HG02678 (cell line): Measurements from ENCODE around the gene TRIOBP.
A peak's percentile ranks its signal among the peaks of the same experiment; 100 is the strongest.

Experiments
- ATAC-seq: cut with Tn5 transposase; IDR thresholded peaks from one replicate; pipeline ENCODE4 v1.9.1; 2021; ENCODE audit warnings: mild to moderate bottlenecking, moderate library complexity; ENCODE audit not compliant: unreplicated experiment

Gene TRIOBP

DNA sequence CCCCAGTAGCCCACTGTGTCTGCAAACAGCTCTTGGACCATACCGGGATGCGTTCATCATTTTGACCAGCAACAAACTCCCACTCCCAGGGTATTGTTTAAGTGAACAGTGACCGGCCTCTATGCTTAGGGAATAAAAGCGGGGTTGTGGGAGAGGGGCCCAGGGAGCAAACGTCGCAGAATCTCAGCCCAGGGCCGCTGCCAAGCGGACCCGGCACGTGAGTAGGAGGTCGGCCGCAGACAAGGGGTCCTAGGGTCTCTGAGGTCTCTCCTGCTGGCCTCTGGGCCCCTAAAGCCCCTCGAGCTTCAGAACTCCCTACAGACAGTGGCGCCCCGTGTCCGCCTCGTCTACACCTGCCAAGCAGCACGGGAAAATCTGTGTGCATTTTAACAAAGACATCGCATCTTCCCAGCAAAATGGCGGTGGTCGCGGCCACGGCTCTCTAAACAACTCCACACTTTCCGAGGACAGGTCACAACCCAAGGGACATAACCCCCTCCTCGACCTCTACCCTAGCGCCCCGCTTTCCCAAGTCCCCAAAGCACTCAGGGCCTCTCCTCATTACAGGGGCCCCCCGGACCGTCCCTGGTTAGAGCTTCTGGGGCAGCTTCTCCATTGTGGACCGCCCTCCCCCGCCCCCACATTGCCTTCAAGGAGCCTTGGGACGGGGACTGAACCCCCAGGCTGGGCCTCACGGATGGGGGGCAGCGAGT, 106.9 kb downstream of the TRIOBP start:
- ATAC-seq = no peak

- no peak for ATAC-seq
Measured at GRCh38 chr22:37804352-37804880, 107.6 kb downstream of the TRIOBP start.

- ATAC-seq = no peak
Measured at GRCh38 chr22:37804881-37805809, 108.3 kb downstream of the TRIOBP start.

DNA sequence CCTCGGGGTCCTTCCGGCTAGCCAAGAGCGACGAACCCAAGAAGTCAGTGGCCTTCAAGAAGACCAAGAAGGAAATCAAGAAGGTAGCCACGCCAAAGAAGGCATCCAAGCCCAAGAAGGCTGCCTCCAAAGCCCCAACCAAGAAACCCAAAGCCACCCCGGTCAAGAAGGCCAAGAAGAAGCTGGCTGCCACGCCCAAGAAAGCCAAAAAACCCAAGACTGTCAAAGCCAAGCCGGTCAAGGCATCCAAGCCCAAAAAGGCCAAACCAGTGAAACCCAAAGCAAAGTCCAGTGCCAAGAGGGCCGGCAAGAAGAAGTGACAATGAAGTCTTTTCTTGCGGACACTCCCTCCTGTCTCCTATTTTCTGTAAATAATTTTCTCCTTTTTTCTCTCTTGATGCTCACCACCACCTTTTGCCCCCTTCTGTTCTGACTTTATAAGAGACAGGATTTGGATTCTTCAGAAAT, 109.0 kb downstream of the TRIOBP start:
- ATAC-seq = no peak

DNA sequence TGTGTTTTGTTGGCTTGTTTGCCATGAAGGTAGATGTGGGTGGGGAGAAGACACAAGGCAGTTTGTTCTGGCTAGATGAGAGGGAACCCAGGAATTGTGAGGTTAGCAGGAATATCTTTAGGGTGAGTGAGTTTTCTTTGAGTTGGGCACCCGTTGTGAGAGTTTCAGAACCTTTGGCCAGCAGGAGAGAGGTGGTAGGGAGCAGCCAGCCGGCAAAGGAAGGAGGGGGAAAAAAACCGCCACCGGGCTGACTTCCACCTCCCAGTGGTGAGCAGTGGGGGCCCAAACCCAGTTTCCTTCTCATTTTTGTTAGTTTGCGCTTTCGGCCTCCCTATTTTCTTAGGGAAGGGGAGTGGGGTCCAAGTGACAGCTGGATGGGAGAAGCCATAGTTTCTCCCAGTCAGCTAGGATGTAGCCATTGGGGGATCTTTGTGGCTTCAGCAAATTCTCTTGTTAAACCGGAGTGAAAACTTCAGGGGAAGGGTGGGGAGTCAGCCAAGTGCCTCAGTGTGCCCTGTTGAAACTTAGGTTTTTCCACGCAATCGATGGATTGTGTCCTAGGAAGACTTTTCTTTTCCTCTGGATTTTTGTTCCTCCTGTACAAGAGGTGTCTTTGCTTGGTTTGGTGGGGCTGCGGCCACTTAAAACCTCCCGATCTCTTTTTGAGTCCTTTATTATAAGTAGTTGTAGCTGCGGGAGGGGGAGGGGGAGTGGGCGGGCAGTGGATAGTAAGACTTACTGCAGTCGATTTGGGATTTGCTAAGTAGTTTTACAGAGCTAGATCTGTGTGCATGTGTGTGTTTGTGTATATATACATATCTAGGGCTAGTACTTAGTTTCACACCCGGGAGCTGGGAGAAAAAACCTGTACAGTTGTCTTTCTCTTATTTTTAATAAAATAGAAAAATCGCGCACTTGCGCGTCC, 109.8 kb downstream of the TRIOBP start:
- no peak for ATAC-seq

GRCh38 chr22:37807410-37808293, 110.8 kb downstream of the TRIOBP start, which contains the start of gene GCAT:
Gene GCAT (plus strand): TSS chr22:37807934. CDS start chr22:37807968, 34 bp downstream.
- peak; percentile 91 for ATAC-seq

GRCh38 chr22:37808294-37808657, 111.4 kb downstream of the TRIOBP start:
- ATAC-seq = no peak

DNA sequence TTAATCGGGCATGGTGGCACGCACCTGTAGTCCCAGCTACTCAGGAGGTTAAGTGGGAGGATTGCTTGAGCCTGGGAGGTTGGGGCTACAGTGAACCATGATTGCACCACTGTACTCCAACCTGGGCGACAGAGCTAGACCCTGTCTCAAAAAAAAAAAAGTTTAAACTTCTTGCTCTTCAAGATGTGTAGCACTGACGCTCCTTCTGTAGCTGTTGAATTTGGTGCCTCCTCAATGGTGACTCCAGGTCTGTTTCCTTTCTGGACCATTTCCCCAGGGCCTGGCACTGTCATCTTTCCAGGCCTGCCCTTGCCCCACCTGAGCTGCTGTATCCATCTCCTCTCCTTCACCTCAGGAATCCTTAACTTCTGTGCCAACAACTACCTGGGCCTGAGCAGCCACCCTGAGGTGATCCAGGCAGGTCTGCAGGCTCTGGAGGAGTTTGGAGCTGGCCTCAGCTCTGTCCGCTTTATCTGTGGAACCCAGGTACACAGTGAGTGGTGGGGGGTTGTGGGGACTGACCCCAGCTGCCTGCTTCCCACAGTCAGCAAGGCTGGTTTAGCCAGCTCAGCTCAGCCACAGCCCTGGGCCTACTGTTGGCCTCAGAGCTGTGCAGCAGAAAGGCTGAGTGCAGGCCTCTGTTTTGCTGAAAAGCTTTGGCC, 113.0 kb downstream of the TRIOBP start:
- ATAC-seq = no peak

- ATAC-seq = no peak
Measured at GRCh38 chr22:37811867-37812266, 115.0 kb downstream of the TRIOBP start.

- ATAC-seq = no peak
Measured at GRCh38 chr22:37812869-37813678, 116.2 kb downstream of the TRIOBP start.

DNA sequence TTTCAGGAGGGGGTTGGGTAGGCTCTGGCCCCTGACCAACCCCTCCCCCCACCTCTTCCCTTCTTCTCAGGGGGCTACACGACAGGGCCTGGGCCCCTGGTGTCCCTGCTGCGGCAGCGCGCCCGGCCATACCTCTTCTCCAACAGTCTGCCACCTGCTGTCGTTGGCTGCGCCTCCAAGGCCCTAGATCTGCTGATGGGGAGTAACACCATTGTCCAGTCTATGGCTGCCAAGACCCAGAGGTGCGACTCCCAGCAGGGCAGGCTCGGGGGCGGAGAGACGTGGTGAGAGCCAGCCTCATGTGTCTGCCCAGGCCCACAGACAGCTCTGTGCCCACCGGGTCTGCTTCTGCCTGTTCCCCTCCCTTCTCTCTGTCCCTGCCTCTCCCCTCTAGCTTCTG, 118.7 kb downstream of the TRIOBP start:
- no peak for ATAC-seq

GRCh38 chr22:37816543-37817180, 119.8 kb downstream of the TRIOBP start:
- no peak for ATAC-seq

GRCh38 chr22:37817705-37818408, 121.0 kb downstream of the TRIOBP start:
- ATAC-seq = no peak

DNA sequence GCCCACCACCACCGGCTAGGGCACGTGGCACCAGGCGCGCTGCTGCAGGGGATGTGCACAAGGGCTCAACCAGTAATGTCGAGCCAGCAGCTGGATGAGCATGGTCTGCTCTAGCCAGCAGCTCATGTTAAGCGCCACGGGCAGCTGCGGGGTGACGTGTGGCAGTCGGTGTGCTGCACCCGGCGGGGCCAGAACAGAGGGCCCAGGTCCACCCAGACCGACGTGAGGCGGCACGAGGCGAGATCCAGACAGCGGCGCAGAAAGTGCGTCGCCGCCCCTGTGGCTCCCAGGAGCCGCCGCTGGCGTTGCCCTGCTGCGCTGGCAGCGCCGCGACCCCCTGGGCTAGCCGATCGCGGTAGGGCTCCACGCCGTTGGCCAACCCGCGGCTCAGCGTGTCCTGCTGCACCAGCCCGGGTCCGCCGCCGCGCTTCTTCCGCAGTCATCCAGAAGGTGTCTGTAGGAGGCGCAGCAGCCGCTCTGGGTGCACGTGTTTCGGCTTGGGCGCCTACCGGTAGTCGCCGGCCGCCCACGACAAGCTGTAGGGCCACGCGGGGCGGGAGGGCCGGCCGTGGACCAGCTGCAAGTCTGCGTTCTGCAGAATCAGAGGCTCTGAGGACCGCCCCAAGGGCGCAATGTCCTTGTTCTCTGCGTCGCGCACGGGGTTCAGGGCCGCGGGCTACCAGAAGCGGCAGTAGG, 121.7 kb downstream of the TRIOBP start:
- no peak for ATAC-seq

DNA sequence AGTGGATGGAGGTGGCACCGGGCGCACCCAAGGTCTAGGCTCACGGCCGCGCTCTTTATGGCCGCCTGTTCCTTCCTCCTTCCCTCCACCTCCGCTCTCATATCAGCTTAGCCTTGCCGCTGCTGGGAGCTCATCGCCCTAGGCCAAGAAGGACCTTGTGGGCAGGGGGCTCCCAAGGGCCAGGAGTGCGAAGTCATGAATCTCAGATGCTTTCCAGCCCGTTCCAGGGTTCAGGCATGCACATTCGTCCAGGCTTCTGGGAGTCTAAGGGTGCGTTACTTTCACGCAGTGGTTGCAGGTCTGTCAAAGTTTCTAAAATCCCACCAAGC, 122.2 kb downstream of the TRIOBP start:
- no peak for ATAC-seq

- ATAC-seq = no peak
Measured at GRCh38 chr22:37820350-37820749, 123.5 kb downstream of the TRIOBP start.
